ENCODE data around the gene AUTS2.

Gene AUTS2

DNA sequence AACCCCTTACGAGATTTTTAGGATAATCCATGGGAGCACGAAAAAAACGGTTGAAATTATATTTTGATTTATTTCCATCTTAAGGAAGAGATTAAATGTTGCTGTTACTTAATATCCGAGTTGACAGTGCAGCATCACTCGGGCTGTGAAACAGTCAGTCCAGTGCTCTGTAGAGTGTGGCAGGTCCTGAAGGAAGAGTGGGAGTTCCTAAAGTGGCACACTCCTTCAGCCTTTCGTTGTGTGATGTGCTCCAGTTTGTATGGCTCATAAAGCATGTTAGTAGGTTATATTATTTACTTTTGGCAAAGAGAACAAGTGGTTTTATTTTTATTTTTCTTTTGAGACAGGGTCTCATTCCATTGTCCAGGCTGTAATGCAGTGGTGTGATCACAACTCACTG, 358.3 kb downstream of the AUTS2 start:
- DNase-seq = no peak

DNA sequence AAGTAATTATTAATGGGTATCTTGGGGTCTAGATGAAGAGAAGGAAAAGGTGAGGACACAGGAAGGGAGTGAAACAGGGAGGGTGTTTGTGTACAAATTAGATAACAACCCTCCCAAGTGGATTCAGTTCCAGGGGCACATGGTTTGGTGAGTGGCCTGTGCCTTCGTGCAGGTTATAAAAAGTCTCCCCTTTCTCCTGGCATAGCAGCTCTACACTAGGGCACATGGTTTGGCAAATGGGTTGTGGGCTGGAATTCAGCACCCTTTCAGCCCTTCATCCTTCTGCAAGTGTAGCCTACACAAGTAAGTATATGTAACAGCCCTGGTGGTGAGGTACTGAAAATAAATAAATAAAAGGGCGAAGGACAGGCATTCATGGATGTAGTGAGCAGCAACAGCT, 359.4 kb downstream of the AUTS2 start:
- no peak for DNase-seq

DNA sequence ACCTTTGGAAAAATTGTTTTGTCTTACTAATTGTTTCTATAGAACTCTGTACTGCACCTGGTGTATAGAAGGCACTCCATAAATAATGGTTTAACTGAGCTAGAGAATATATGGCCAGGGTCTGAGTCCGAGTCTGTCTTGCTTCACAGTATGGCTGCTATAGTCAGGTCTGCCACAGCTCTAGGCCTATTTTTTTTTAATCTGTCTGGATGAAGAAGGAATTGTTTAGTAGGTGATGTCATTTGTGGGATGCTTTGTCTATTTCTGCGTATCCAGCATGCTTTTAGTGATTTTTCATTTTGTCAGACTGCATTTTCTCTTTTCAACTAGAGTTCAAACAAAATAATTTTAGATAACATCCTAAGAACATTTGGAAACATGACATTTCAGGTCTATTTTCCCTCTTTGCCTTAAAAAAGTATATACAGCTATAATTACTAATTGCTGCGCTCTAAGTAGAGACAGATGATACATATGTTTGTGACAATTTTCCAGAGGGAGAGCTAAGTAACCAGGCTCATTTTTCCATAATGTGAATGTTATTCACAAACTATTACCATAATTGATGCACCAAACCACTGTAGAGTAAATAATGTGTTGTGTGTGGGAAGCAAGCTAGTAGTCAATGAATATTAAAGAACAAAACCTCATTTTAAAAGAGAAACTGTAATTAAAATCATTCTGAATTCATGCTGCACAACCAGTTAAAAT, 361.7 kb downstream of the AUTS2 start:
- DNase-seq = no peak

DNA sequence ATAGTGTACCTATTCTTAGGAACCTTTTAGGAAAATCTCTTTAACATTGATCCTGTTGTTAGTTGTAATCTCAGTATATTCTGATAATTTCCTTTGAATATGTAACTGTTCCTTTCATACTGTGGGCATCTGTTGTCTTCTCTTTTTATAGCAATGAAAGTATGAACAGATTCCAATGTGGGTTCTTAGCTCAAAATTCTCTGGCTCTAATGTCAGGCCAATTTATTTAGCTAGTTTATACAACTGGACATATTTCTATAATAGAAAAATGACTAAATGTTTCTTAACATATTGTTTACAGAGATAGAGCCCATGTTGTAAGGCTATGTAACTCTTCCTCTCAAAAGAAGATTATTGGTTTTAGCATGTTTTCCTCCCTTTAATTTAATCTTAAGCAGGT, 363.2 kb downstream of the AUTS2 start:
- DNase-seq = no peak

DNA sequence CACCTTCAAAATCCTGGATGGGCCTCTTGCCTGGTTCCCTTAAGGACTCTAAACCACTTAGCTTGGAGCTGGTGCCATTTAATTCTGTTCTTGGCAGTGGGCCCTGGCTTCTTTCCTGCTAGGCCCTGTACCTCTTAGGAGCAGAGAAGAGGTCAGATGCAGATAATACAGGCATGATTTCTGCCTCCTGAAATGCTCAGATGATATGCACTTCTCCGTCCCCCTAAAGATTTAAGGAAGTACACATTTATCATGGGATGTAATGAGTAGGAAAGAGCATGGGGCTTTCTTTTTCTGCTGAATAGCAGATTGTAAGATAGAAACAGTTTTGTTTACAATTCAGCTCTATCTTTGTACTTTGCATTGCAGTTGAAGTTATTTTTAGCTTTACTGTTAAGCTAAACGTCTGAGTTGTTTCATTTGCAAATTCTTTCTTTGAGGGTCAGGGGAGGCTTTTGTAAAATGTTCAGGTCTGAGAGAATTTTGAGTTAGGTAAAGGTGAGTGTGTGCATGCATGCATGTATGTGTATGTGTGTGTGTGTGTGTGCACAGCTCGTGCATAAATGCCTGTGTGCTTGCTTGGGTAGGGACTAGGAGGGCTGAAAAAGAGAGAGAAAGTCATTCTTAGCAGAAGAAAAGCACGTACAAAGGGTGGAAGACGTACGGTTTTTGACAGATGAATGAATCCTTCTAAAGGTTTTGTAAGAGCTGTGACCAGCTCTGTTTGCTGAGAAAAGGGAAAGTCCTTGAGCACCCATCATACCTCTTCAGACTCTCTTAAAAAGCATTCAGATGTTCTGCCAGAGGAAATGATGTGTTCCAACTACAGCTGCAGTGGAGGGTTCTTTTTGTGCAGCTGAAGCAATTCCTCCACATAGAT, 364.2 kb downstream of the AUTS2 start:
- DNase-seq = peak; percentile 81

DNA sequence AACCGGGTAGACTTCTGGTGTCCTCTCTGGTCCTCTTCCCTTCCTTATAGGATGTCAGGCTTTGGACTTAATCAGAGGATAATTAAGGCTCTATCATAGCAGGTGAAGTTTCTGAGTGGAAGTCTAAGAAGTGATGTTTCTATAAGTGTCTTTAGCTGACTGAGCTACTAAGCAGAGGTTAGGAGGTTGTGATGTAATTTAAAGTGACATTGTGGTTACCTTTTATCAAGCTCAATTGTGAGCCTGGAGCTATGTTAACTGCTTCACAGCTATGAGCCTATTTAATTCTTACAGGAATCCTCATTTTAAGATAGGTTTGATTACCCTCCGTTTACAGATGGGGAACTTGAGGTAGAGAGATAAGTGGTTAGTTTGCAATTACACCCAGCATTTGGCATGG, 365.1 kb downstream of the AUTS2 start:
- no peak for DNase-seq

DNA sequence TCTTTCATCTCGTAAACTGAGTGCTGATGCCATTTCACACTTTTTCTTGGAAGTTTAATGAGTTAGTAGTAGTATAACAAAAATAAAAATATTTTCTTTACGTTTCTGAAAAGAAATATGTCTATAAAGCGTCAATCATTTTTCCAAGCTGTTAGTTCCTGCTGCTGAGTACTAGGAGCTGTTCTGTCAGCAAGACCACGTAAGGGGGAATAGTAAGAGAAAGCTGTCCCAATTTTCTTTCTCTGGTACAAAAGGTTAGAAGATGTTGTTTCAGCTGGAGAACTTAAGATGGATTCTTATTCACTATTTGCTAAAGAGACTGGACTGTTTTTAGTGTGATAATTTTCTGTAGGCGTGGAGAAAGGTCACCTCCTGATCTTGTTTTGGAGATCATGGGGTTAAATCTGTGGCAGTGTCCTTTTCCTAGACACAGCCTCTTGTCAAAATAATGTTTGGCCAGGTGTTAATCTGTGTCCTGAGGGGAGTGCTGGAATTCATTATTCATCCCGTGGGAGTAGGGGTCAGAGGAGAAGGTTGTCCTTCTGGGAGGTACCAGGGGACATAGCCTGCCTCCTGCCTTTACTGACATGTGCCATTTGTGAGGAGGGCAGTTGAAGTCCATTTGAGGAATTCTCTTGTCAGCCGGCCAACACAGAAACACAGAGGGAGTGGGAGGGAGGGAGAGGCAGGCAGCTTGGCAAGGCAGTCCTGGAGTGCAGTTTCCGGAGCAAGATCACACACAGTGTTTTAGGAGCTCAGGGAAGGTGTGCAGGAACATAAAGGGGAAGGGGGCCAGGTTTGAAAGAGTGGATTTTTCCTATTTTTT, 368.7 kb downstream of the AUTS2 start:
- peak; percentile 62 for DNase-seq

DNA sequence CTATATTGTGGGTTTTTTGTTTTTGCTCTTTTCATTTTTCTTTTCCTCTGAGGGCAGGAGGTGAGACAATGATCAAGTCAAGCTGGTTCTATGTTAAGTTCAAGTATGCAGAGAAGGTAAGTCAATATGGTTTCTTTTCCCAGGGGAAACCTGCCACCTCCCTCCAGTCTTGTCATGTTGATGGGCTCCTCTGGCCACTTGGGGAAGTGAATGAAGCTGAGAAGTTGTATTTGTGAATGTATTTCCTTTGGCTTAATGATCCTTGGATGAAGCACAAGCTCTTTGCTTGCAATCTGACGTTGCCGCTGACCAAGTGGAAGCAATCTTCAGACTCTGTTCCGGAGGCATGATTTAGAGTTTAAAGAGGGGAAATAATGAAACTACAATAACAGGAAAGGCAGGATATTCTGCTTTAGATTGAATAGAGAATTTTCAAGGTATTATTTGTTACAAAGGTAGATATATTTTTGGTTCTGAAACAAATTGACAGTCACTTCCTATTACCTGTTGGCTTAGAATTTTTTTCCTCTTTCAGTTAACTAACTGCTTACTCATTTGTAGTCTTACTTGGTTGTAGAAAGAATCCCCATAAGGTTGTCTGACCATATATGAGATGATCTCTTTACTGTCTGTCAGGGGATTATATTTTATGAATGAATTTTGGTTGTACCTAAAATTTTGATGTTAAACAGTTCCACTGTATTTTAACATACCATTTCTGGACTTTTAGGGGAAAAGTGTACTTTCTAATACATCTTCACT, 369.6 kb downstream of the AUTS2 start:
- DNase-seq = no peak

DNA sequence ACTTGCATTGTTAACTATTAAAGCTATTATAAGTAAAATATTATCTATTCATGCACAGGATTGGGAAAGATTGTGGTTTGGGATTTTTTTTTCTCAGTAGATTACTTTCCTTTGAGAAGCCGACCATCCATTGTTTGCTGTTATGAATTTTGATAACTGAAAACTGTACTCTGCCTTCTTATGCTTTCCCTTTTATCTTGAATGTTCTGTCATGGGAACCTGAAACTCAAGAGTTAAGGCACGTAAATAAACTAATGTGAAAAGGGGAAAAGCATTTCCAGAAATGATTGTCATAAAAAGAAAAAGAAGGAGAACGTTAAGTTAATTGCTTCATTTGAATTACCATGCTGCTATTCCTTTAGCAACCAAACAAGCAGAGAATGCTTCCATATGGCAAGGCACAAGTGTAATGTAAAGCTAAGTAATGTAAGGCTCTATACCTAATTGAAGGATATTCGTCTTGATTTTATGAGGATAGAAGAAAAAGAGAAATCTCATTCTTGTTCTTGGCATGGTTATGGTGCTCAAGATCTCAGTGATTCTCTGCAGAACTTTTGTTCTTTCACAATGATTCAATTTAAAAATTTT, 370.8 kb downstream of the AUTS2 start:
- no peak for DNase-seq

DNA sequence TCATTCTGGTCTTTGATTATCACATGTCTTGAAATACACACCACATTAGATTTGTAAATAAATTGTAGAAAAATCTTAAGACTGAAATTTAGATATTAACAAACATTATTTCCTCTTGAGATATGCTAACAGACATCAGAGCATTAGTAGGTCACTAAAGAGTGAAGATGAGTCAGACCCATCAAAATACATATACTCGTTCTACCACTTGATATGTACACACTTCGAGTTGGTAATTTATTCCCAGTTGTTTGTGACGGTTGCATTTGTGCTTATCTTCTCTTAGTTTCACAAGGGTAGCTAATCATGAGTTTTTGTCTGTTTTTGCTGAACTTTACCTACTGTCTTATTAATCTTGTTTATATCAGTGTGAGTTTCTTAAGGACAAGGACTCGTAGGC, 383.4 kb downstream of the AUTS2 start:
- no peak for DNase-seq

DNA sequence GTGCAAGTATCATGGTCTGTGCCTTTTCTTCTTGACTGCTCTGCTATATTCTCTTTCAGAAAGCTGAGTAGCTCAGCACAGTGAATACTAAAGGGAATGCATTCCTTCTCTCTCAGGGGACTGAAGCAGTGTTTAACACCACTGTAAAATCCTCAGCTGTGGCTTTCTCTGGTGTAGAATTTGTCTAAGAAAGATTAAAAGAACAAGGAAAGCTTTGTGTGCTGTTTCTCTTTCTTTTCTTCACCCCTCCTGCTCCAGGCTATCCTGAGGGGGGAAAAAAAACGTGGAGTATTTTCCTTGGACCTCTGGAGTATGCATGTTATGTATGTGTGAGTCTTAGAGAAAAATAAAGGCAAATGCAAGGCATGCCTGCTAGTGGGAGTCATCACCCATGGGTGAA, 383.9 kb downstream of the AUTS2 start:
- DNase-seq = no peak

DNA sequence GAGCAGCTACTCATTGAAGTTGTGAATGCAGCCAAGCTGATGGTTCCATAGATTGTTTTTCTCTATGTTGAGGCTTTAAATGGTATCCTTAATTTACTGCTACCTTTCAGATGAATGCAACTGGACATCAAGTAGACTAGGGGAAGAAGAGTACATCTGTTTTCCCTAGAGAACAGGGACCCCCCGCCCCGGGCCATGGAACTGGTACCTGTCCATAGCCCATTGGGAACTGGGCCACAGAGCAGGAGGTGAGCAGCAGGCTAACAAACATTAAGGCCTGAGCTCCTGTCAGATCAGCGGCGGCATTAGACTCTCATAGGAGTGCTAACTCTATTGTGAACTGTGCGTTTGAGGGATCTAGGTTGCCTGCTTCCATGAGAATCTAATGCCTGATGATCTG, 391.3 kb downstream of the AUTS2 start:
- DNase-seq = no peak

DNA sequence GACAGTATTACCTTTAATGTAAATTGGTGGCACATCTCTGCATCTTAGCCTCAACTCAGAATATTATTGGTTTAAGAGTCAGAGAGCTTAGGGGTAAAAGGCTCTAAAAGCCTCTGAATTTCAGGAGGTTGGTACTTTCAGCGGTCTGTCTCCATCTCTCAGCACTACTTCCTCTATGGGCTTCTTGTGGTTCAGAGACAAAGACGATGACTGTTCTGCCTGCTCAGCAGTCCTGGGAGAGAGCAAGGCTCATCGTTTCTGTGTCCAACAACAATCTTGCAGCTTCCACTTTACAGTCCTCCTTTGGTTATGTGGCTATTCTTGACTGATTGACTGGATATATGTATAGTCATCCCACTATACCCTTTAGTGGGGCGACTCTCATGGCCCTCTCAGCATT, 394.7 kb downstream of the AUTS2 start:
- no peak for DNase-seq

DNA sequence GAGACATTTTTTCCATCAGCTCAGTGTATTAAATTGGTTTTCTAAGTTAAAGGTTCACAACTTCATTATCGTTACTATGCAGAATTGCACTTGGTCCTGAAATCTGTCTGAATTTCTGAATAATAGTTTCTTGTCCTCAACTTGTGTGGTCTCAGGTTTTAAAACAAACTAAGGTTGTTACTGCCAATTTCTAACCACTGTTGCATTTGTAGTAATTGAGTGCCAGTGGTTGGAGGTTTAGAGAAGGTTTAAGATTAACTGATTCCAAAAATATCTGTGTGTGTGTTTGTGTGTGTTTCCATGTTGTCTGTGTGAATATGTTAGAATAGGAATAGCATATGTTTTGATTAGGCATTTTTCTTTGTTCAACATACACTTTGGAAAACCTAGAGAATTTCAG, 395.9 kb downstream of the AUTS2 start:
- DNase-seq = no peak

DNA sequence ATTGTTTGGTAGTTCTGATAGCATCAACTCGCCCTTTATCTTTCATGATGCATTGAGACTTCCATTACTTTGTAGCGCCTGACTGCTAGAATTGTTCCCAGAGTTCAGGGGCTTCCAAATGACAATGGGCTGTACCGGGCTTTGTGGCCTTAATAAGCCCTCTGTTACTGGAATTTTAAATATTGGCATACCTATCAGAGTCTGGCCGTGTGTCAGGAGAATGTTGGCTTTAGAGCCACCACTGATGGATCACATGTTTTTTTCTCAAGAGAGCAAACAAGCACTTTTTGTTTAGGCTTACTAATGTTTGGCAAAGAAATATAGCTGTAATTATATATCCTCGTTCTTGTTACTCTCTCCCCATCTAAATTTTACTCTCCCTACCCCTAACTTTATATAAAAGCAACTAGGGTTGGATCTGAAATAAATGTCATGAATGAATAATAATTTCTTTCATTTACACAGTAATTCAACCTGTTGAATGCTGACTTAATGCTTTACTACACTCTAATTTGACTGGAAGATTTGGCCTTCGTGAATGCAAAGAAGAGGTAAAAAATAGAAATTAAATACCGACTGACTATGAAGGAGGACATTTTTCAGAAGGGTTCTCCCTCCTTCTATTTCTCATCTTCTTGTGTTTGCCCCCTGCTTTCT, 396.7 kb downstream of the AUTS2 start:
- peak; percentile 87 for DNase-seq

DNA sequence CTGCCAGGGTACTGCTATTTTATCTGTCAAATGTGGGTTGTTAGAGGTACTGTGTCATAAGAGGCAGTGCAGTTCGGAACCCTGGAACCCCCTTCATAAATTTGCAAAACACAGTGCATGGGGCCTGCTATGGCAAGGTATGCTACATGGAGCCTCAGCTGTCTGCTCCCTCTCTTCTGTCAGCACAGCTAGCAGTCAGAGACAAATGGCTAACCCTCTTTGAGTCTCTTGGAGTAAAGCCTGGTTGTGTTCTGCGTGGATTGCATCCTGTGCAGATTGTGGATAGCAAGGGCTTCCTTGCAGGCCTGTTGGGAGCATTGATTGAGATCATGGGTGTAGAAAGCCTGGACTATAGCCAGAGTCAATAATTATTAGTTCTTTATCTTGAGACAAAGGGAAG, 397.8 kb downstream of the AUTS2 start:
- no peak for DNase-seq

DNA sequence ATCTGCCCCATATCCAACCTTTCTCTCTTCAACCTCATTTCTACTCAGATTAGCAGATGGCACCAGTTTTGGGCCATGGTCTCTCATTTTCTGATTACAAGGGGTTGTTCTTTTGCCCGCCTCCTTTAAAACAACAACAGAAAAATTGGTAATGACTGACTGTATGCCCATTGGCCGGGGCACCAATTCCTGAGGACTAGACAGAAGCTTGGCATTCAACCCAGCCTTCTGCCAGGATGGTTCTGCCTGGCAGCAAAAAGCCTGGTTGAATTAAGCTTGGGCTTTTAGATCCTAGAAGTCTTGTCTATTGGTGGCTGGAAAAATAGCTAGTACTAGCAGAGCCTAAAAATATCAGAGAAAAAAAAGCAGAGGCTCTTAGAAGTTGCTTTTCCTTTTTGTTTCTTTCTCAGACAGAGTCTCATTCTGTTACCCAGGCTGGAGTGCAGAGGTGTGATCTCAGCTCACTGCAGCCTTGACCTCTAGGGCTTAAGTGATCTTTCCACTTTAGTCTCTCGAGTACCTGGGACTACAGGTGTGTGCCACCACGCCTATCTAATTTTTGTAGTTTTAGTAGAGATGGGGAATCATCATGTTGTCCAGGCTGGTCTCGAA, 402.6 kb downstream of the AUTS2 start:
- no peak for DNase-seq

DNA sequence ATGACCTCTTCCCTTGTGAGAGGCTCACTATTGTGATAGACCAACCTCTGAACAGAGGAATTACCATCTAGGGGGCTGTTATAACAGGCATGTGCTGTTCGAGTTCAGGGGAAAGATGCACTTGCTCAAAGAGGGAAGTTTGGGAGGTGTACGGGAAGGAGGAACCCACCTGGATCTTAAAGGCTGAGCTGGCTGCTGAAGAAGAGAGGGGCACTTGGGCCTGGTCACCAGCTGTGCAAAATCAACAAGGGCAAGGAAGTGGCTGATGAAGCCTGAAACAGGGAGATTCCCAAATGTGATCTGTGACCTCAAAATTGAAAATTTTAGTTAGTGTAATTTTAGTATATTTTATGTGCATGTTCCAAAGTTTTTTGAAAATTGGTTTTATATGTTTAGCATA, 407.2 kb downstream of the AUTS2 start:
- DNase-seq = no peak

DNA sequence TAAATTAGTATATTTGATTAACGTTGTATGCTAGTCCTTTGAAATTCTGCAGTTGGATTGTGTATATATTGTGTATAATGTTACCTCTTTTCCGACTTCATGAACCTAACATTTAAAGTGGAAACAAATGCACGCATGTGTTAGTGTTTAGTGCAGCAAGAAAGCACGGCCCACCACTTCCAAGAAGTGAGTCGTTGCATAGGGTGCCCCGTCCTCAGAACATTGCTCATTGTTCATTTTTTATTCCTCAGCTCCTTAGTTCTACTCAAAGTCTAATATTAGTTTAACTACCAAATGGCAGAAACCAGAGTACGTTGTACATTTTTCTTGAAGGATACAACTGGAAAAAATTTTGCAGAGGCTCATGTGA, 407.6 kb downstream of the AUTS2 start:
- no peak for DNase-seq

DNA sequence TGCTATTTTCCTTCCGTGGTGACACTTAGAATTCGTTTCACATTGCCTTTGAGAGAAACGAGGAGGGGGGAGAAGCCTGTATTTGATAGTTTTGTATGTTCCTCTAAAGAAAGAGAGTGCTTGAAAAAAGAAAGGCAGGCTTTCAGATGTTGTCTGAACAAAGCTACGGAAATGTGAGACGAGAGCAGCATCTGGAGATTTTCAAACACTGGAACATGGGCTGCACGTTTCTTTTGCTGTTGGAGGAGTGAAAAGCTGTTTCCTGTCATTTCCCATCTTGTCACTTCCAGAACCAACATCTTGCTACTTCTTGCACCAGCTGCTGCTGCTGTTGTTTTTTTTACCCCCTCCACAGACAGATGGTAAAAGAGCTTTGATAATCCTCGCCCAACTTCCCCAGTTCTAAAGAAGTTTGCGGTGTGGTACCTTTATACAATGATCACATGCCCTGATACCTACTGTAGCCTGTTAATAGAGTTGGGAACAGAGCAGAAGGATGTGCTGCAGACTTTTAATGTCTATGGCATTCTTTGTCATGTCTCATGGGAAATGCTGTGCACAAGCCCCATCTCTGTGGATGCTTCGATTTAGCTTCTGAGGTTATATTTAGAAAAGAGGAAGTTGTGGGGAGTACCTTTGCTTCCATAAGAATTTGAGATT, 408.1 kb downstream of the AUTS2 start:
- DNase-seq = no peak

DNA sequence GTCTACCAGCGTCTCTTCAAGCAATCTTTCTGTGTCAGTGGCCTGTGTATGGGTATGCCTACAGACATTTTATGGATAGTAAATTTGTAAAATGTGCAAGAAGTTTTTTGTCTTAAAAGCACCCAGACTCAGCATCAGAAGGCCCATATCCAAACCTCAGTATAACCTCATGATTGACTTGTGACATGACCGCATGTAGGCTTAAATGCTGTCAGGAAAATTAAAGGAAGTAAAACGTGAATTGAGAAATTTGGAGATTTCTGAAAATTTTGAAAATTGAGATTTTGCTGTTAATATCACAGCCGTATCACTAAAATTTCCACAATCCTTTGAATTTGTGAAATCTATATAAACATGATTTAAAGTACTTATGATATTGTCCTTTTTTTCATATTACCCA, 410.2 kb downstream of the AUTS2 start:
- no peak for DNase-seq

Measured in NCI-H1092 treated with DMSO at 0.1 percent for 48 hours (cell line).